Stimulated activated CD4-positive, alpha-beta T cell treated with anti-CD3 and anti-CD28 coated beads, Interleukin-1b, Interleukin-23, amount 100 ng/mL, for 1 hour (primary cell): Measurements from ENCODE around the gene ANKRD55.
"Not testable (repeated sequence)": the region's sequence is repeated elsewhere in the genome, so short reads cannot be mapped to it uniquely, and the experiment has no call there.

Experiments used
- DNase-seq, 2 donors: peaks; one replicate each; pipeline ENCODE4 v3.0.0-alpha.2; 2020; ENCODE audit warnings: low read depth in 2 of 2

Gene ANKRD55

GRCh38 chr5:56233230-56233629 lies at the start of gene ANKRD55:
TSS of gene ANKRD55 (minus strand) at chr5:56233330. CDS start at chr5:56232913, 417 bp downstream.
- DNase-seq, result no peak

- no peak for DNase-seq
These were observed 49.1 kb upstream of the ANKRD55 start for GRCh38 chr5:56282216-56282615.

GRCh38 chr5:56281489-56282165 lies 48.5 kb upstream of the ANKRD55 start:
- no peak for DNase-seq

GRCh38 chr5:56279979-56280378 lies 46.8 kb upstream of the ANKRD55 start:
- no peak for DNase-seq

- DNase-seq, result no peak
These were observed 46.2 kb upstream of the ANKRD55 start for GRCh38 chr5:56279291-56279690.

GRCh38 chr5:56278335-56278753 lies 45.2 kb upstream of the ANKRD55 start:
- DNase-seq, result no peak

- no peak for DNase-seq
These were observed 44.4 kb upstream of the ANKRD55 start for GRCh38 chr5:56277573-56277972.

- no peak for DNase-seq
These were observed 40.3 kb upstream of the ANKRD55 start for GRCh38 chr5:56273376-56273955.

- no peak for DNase-seq
These were observed 39.6 kb upstream of the ANKRD55 start for GRCh38 chr5:56272765-56273164.

- peak; percentile 39 to 66 for DNase-seq
These were observed 37.6 kb upstream of the ANKRD55 start for GRCh38 chr5:56270568-56271392.

- DNase-seq, result no peak
These were observed 36.9 kb upstream of the ANKRD55 start for GRCh38 chr5:56270058-56270457.

- DNase-seq, result no peak
These were observed 36.2 kb upstream of the ANKRD55 start for GRCh38 chr5:56269216-56269927.

GRCh38 chr5:56268707-56269106 lies 35.6 kb upstream of the ANKRD55 start:
- not testable (repeated sequence) for DNase-seq

GRCh38 chr5:56267856-56268255 lies 34.7 kb upstream of the ANKRD55 start:
- no peak for DNase-seq

GRCh38 chr5:56264417-56265025 lies 31.4 kb upstream of the ANKRD55 start:
- DNase-seq, result peak in 1 of 2 donors; percentile 1

GRCh38 chr5:56262279-56262678 lies 29.1 kb upstream of the ANKRD55 start:
- DNase-seq, result no peak

GRCh38 chr5:56259002-56259511 lies 25.9 kb upstream of the ANKRD55 start:
- DNase-seq, result no peak

GRCh38 chr5:56257763-56258529 lies 24.8 kb upstream of the ANKRD55 start:
- DNase-seq, result not testable (repeated sequence)

- DNase-seq, result no peak
These were observed 23.9 kb upstream of the ANKRD55 start for GRCh38 chr5:56257010-56257409.

- no peak for DNase-seq
These were observed 22.4 kb upstream of the ANKRD55 start for GRCh38 chr5:56255502-56255901.

- DNase-seq, result no peak
These were observed 20.8 kb upstream of the ANKRD55 start for GRCh38 chr5:56253924-56254323.
